ENCODE measurements around the gene SVIL.
"Not testable (repeated sequence)": the region's sequence is repeated elsewhere in the genome, so short reads cannot be mapped to it uniquely, and the experiment has no call there.

The SVIL gene

DNA sequence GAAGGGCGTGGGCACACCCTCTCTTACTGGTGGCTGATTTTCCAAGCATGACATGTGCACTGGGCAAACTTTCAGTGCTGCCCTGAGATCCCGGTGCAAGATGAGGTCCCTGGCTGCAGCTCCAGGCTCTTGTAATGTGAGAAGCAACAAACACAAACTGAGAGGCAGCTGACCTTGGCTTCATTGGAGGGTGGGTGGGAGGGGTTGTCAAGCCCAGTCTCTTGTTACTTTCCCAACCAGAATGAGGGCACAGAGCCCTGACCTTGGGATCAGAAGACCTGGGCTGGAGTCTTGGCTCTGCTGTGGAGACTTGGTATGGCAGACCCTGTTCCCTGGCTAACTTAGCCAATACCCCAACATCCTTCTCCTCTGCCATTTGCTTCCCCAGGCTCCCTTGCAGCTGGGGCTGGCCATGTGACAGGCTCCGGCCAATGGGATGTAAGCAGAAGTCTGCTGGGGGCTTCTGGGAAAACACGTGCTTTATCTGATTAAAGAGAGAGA lies 170.1 kb downstream of the SVIL start:
- not testable (repeated sequence) for DNase-seq (ENCODE audit: low read depth, low spot score)

- no peak for DNase-seq (ENCODE audit: low read depth, low spot score)
Measured at GRCh38 chr10:29461042-29461441, 173.7 kb downstream of the SVIL start.

GRCh38 chr10:29458190-29458589 lies 176.6 kb downstream of the SVIL start:
- not testable (repeated sequence) for DNase-seq (ENCODE audit: low read depth, low spot score)

DNA sequence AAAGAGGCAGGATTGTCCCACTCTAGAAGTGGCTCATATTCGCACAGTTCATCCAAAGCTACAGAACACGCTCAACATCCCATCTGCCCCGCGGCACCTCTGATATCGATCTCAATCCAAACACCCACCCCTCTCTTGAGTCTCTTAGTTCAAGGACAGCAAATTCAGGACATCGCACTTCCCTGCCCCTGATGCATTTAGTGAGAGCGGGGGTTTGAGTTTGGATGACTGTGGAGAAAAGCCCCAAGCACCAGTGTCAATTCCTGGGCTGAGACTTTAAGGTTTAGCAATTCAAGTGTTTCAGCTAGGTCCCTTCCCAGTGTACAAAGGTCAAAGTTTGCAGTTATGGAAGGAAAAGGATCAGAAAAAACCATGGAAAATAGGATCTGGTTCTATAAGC lies 179.7 kb downstream of the SVIL start:
- no peak for DNase-seq (ENCODE audit: low read depth, low spot score)

- DNase-seq (ENCODE audit: low read depth, low spot score) = no peak
Measured at GRCh38 chr10:29454250-29454649, 180.5 kb downstream of the SVIL start.

DNA sequence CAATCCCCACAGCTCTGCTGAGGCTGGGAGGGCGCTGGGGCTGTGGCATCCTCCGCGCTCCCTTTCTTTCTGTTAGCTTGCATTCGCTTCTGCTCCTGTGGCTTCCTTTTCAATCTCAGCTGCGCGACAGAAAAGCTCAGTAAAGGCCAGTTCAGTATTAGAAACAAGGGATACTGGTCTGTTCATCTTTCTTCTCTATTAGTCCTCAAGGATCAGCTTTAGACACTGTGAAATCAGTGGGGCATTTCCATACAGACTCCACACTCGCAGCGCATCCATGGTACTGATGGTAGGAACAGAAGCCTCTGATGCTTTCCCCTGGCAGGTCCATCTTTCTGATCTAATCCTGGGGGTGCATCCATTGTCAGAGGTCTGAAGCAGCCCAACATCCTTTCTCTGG lies 182.2 kb downstream of the SVIL start:
- no peak for DNase-seq (ENCODE audit: low read depth, low spot score)

- no peak for DNase-seq (ENCODE audit: low read depth, low spot score)
Measured at GRCh38 chr10:29451946-29452345, 182.8 kb downstream of the SVIL start.

DNA sequence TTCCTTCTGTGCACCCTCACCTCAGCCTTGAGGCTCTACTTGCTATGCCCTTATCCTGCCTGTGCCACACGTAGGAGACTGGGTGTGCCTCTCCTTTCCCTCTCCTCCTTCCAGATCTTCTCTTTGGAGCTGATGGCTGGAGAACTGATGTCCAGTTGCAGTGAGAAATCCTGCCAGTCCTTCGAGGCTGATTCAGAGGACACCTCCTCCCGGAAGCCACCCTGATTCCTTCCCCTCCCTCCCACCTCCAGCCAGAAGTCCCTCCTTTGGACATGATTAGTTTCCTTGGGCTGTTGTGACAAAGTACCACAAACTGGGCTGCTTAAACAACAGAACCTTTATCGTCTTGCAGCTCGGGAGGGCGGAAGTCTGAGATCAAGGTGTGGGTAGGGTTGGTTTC lies 184.4 kb downstream of the SVIL start:
- DNase-seq (ENCODE audit: low read depth, low spot score) = no peak

GRCh38 chr10:29448756-29449592 lies 185.8 kb downstream of the SVIL start:
- peak; percentile 91 for DNase-seq (ENCODE audit: low read depth, low spot score)

- DNase-seq (ENCODE audit: low read depth, low spot score) = no peak
Measured at GRCh38 chr10:29448125-29448524, 186.6 kb downstream of the SVIL start.

DNA sequence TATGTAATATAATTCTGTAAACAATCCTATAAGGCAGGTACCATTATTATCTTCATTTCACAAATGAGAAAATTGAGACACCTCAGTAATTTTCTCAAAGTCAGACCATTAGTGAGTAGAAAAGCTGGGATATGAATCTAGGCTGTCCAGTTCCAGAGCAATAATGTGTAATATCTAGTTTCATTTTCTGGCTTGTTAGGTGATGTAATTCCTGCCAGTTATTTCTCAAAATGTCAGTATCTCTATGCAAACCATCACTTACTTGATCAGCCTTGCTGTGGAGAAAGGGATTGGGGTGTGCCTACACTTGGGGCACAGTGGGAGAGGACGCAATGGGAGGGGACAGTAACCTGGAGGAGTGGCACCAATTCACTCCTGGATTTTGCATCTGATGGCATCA lies 188.4 kb downstream of the SVIL start:
- no peak for DNase-seq (ENCODE audit: low read depth, low spot score)

DNA sequence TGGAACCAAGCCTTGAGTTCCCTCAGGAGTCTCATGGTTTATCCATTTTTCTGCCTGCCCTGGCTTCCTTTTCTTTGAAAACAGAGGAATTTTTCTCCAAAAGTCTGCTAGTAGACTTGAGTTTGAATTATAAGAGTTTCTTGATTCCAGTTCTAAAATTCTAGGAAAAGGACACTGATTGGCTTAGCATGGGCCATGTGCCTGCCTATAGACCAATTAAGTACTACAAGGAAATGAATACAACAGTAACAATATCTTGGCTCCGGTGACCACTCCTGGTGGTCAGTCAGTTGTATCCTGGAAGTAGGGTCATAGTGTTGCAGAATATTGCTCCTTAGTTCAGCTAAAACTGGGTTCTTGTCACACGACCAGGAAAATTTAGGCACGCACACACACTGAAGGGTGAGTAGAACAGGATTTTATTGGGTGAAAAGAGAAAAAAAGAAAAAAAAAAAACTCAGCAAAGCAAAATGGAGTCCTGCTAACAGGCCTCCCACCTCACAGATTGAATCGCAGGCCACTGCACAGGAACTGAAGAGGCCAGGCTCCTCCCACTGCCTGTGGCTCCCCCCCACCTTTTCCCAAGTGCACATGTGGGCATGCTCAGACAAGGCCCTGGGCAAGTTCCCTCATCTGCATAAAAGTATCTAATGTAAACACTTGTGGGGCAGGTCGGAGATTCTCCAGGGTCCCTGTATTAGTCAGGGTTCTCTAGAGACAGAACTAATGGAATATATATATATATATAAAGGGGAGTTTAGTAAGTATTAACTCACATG lies 190.8 kb downstream of the SVIL start:
- peak; percentile 41 for DNase-seq (ENCODE audit: low read depth, low spot score)

DNA sequence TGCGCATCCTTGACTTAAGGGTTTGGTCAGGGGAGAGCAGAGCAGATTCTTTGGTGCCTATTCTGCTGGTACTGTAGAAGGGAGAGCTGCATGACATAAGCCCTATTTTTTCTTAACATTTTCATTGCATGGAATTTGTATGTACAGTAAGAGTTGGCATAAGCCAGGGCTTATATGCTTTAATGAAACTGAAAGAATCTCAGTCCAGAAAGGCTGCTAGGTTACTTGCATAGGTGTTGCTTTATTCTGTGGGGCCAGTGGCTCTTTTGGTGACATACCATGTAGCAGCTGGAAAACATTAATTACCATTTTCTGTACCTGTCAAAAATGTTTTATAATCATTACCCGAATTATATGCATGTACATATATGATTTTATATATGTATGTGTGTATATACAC lies 193.8 kb downstream of the SVIL start:
- DNase-seq (ENCODE audit: low read depth, low spot score) = no peak

- not testable (repeated sequence) for DNase-seq (ENCODE audit: low read depth, low spot score)
Measured at GRCh38 chr10:29439005-29439404, 195.8 kb downstream of the SVIL start.

DNA sequence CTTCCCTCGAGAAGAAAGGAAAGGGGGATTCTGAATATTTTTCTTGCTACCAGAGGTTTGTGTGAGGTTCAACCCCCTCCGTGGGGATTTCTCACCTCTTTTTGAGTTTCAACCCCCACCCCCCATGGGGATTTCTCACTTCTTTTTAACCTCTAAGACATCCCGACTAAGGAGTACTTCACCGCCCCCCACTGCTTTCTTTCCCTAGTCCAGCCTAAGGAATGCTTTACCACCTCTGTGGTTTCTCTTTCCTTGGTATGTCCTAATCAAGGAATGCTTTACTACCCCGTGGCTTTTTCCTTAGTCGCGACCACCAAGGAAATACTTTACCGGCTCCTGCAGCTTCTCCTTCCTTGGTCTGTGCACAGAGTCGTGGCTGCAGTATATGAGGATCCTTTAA lies 196.5 kb downstream of the SVIL start:
- DNase-seq (ENCODE audit: low read depth, low spot score) = peak; percentile 32

DNA sequence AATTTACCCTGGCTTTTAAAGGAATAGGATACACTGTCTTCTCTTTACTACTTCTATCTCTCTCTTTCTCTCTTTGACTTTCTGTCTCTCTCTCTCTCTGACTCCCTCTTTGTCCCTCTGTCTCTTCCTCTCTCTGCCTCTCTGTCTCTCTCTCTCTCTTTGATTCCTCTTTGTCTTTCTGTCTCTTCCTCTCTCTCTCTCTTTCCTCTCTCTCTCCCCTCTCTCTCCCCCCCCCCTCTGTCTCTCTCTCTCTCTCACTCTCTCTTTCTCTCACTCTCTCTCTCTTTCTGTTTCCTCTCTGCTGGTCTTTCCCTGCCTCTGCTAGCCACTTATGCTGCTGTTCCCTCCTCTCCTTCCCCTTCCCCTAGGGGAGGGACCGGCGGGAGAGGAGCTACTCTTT lies 196.9 kb downstream of the SVIL start:
- DNase-seq (ENCODE audit: low read depth, low spot score) = no peak

- no peak for DNase-seq (ENCODE audit: low read depth, low spot score)
Measured at GRCh38 chr10:29435809-29436501, 198.8 kb downstream of the SVIL start.

- DNase-seq (ENCODE audit: low read depth, low spot score) = no peak
Measured at GRCh38 chr10:29434111-29434510, 200.7 kb downstream of the SVIL start.

DNA sequence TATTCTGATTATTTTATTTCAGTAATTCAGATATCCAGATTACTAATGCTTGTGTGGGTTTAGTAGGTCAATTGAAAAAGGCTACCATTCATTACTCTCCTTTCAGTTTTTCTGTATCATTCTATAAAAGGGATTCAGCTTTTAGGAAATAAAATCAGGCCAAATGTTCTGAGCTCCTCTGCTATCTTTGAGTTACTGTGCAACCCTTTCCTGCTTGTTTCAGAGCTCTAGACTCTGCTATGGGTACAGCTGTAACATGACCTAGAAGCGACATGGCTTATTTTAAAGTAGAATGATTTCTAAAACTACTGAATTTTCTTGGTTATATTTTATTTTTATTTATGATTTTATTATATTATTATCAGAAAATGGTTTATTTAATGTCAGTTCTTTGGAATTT lies 203.1 kb downstream of the SVIL start:
- no peak for DNase-seq (ENCODE audit: low read depth, low spot score)

GRCh38 chr10:29430101-29430500 lies 204.7 kb downstream of the SVIL start:
- DNase-seq (ENCODE audit: low read depth, low spot score) = no peak

DNA sequence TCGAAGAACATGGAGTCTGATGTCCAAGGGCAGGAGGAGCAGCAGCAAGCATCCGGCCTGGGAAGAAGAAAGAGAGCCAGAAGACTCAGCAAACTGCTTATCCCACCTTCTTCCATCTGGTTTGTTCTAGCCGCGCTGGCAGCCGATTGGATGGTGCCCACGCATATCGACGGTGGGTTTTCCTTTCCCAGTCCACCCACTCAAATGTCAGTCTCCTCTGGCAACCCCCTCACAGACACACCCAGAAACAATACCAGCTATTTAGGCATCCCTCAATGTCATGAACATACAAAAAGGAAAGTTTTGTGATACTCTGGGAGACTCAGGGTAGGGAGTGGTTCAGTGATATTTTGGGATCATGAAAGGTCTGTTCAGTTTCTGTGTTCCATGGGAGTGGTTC lies 206.3 kb downstream of the SVIL start:
- no peak for DNase-seq (ENCODE audit: low read depth, low spot score)

DNA sequence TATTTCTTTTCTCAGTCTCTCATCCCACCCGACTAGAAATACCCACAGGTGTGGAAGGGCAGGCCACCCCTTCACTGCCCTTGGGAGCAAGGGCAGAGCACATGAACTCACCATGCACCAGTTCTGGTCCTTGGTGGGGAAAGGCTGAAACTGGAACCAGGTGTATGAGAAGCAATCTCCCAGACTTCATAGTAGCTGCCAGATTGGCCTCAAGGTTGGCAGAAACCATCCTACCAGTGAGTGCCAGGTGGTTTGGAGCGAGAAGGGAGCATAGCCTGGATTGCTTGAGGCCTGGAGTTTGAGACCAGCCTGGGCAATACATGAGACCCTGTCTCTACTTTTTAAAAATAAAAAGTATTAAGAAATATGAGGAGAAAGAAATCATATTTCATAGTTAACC lies 207.1 kb downstream of the SVIL start:
- DNase-seq (ENCODE audit: low read depth, low spot score) = no peak
